ENCODE data around the gene PACSIN2. TPM values are rescaled to one million over a fixed set of nuclear protein-coding genes. Genes with fewer than 3 reads are reported as not detected.

Gene PACSIN2
- total RNA-seq, 1 donor from 2014 or later = 33.4 TPM

- intact Hi-C loops (cut with micrococcal nuclease) = no loop called here
These were observed 107.3 kb downstream of the PACSIN2 start for GRCh38 chr22:42907404-42908373.

- intact Hi-C loops (cut with micrococcal nuclease) = no loop called here
These were observed 108.2 kb downstream of the PACSIN2 start for GRCh38 chr22:42906605-42907348.

- intact Hi-C loops (cut with micrococcal nuclease) = no loop called here
These were observed 109.2 kb downstream of the PACSIN2 start for GRCh38 chr22:42905702-42906183.

GRCh38 chr22:42905217-42905616 is 109.7 kb downstream of the PACSIN2 start:
- intact Hi-C loops (cut with micrococcal nuclease) = no loop called here

- intact Hi-C loops (cut with micrococcal nuclease) = no loop called here
These were observed 110.9 kb downstream of the PACSIN2 start for GRCh38 chr22:42904050-42904449.

- intact Hi-C loops (cut with micrococcal nuclease) = no loop called here
These were observed 112.0 kb downstream of the PACSIN2 start for GRCh38 chr22:42902875-42903510.

GRCh38 chr22:42901790-42902508 is 113.0 kb downstream of the PACSIN2 start:
- intact Hi-C loops (cut with micrococcal nuclease) = no loop called here

- intact Hi-C loops (cut with micrococcal nuclease) = no loop called here
These were observed 117.0 kb downstream of the PACSIN2 start for GRCh38 chr22:42897960-42898359.

GRCh38 chr22:42895541-42895981 is 119.4 kb downstream of the PACSIN2 start:
- intact Hi-C loops (cut with micrococcal nuclease) = no loop called here

GRCh38 chr22:42895087-42895486 is 119.9 kb downstream of the PACSIN2 start:
- intact Hi-C loops (cut with micrococcal nuclease) = no loop called here

- intact Hi-C loops (cut with micrococcal nuclease) = no loop called here
These were observed 121.4 kb downstream of the PACSIN2 start for GRCh38 chr22:42893371-42894150.

GRCh38 chr22:42892571-42893316 is 122.2 kb downstream of the PACSIN2 start:
- intact Hi-C loops (cut with micrococcal nuclease) = no loop called here

GRCh38 chr22:42892156-42892555 is 122.8 kb downstream of the PACSIN2 start:
- intact Hi-C loops (cut with micrococcal nuclease) = no loop called here

GRCh38 chr22:42891696-42892095 is 123.3 kb downstream of the PACSIN2 start:
- intact Hi-C loops (cut with micrococcal nuclease) = no loop called here

- intact Hi-C loops (cut with micrococcal nuclease) = no loop called here
These were observed 123.9 kb downstream of the PACSIN2 start for GRCh38 chr22:42891008-42891407.

GRCh38 chr22:42889304-42889703 is 125.6 kb downstream of the PACSIN2 start:
- intact Hi-C loops (cut with micrococcal nuclease) = no loop called here

- intact Hi-C loops (cut with micrococcal nuclease) = no loop called here
These were observed 127.1 kb downstream of the PACSIN2 start for GRCh38 chr22:42887523-42888507.

- intact Hi-C loops (cut with micrococcal nuclease) = no loop called here
These were observed 127.8 kb downstream of the PACSIN2 start for GRCh38 chr22:42887120-42887519.

Data from T-helper 2 cell treated with Interferon-gamma antibody and Interleukin-4, amounts not matched to agents 100 ng/mL and 5 ng/mL, for 36 hours (primary cell).